Stimulated activated CD8-positive, alpha-beta memory T cell treated with anti-CD3 and anti-CD28 coated beads, Interleukin-7, amount 100 ng/mL, for 48 hours (primary cell): ENCODE data around the gene CACNA1C.
"Not testable (repeated sequence)": the region's sequence is repeated elsewhere in the genome, so short reads cannot be mapped to it uniquely, and the experiment has no call there.

Experiments
- DNase-seq, 2 donors: peaks; one replicate each; pipeline ENCODE4 v3.0.0-alpha.2; 2020; ENCODE audit warnings: low read depth in 1 of 2; ENCODE audit errors: extremely low read depth in 1 of 2

CACNA1C gene

GRCh38 chr12:2110127-2110526 is 57.3 kb downstream of the CACNA1C start:
- DNase-seq: no peak

GRCh38 chr12:2110849-2111566 is 58.2 kb downstream of the CACNA1C start:
- DNase-seq: no peak

GRCh38 chr12:2111826-2112225 is 59.0 kb downstream of the CACNA1C start:
- DNase-seq: no peak

GRCh38 chr12:2112401-2112800 is 59.6 kb downstream of the CACNA1C start:
- DNase-seq: no peak

- DNase-seq: no peak
These were observed 60.5 kb downstream of the CACNA1C start for GRCh38 chr12:2113119-2113912.

GRCh38 chr12:2114071-2114470 is 61.3 kb downstream of the CACNA1C start:
- no peak for DNase-seq

GRCh38 chr12:2115101-2115845 is 62.5 kb downstream of the CACNA1C start:
- DNase-seq: no peak

- DNase-seq: no peak
These were observed 64.8 kb downstream of the CACNA1C start for GRCh38 chr12:2117541-2117940.

GRCh38 chr12:2118061-2118460 is 65.3 kb downstream of the CACNA1C start:
- no peak for DNase-seq

GRCh38 chr12:2118481-2119255 is 65.9 kb downstream of the CACNA1C start:
- DNase-seq: no peak

- no peak for DNase-seq
These were observed 66.5 kb downstream of the CACNA1C start for GRCh38 chr12:2119266-2119665.

- DNase-seq: no peak
These were observed 68.4 kb downstream of the CACNA1C start for GRCh38 chr12:2120982-2121758.

- no peak for DNase-seq
These were observed 71.8 kb downstream of the CACNA1C start for GRCh38 chr12:2124466-2125023.

- no peak for DNase-seq
These were observed 73.1 kb downstream of the CACNA1C start for GRCh38 chr12:2125651-2126522.

GRCh38 chr12:2126676-2127406 is 74.1 kb downstream of the CACNA1C start:
- no peak for DNase-seq

- no peak for DNase-seq
These were observed 76.3 kb downstream of the CACNA1C start for GRCh38 chr12:2129076-2129475.

GRCh38 chr12:2135661-2136418 is 83.1 kb downstream of the CACNA1C start:
- not testable (repeated sequence) for DNase-seq
